ENCODE data around the gene INF2.
A peak's percentile ranks its signal among the peaks of the same experiment; 100 is the strongest.
"Not testable (repeated sequence)": the region's sequence is repeated elsewhere in the genome, so short reads cannot be mapped to it uniquely, and the experiment has no call there.

INF2 gene

DNA sequence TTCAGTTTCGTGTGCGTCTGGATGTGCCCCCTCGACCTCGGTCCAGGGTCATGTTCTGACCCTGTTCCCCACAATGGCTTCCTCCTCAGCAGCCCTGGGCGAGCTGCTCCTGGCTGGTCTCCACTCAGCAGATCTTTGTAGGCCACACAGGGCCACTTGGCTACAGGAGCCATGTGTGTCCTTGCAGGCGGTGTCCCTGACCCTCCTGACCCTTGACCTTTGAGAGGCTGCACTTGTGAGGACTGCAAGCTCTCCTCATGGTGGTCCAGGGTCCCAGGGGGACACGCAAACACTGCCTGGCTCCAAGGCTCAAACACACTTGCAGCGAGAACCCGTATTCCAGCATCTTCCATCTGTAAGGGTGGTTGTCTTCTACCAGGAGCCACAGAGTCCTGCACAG, 56.0 kb downstream of the INF2 start:
- FAIRE-seq (peak; percentile 20), DNase-seq (ENCODE audit: insufficient read length, low spot score) (no peak)

DNA sequence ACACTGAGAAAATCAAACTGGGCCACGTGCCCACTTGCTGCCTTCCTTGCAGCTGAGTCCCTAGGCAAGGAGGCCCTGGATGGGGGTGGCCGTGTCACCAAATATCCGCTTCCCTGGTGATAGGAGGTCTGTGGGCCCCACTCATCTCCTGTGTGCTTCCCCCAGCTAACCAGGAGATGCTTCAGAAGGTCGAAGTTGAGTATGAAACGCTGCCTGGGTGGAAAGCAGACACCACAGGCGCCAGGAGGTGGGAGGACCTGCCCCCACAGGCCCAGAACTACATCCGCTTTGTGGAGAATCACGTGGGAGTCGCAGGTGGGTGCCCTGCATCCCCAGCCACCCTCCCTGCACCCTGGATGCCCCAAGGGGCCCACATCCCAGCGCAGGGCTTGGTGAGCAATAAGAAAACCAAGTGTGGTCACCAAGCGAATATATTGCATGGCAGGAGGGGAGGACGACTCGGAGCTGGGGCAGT, 56.7 kb downstream of the INF2 start:
- DNase-seq (ENCODE audit: insufficient read length, low spot score): no peak
- FAIRE-seq: no peak

- DNase-seq (ENCODE audit: insufficient read length, low spot score): no peak
- FAIRE-seq: no peak
Observed at GRCh38 chr14:104746934-104747481, 57.6 kb downstream of the INF2 start.

DNA sequence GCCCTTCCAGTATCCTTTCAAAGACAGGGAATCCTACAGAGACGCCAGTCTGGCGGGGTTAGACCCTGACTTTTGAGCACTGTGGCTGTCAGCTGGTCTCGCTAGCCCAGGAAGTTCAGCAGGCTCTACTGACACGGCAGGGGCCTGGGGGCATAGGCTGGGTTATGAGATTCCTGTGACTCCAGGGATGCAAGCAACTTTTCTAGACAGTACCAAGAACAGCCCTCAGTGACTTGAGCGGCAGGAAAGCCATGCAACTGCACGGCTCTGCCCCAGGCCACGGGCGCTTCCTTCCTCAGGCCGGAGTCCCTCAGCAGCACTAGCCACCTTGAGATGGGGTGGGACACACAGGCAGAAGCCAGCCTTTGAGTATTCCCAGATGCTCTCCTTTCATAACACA, 58.5 kb downstream of the INF2 start:
- no peak for FAIRE-seq
- DNase-seq (ENCODE audit: insufficient read length, low spot score): no peak

DNA sequence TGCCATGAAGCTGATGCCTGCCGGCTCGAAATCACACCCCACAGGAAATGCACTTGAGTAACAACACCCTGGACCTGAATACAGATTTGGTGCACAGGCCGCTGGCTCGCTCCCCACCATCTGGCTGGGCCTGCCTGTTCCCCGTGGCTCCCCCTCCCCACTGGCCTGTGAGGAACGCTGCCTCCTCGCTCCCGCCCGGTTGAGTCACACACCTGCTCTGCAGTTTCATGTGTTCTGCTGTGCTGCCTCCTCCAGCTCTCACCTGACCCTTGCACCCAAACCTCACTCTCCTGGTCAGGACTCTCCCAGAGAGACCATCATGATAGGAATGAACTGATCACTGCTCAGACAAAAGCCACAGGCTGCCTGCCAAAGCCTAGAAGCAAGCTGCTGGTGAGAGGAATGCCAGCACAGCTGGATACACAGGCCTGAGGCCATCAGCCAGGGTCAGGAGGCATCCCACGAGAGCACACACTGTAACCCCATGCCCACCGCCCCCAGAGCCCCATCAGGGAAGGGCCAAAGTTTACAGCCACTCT, 59.8 kb downstream of the INF2 start:
- FAIRE-seq (no peak), DNase-seq (ENCODE audit: insufficient read length, low spot score) (no peak)

DNA sequence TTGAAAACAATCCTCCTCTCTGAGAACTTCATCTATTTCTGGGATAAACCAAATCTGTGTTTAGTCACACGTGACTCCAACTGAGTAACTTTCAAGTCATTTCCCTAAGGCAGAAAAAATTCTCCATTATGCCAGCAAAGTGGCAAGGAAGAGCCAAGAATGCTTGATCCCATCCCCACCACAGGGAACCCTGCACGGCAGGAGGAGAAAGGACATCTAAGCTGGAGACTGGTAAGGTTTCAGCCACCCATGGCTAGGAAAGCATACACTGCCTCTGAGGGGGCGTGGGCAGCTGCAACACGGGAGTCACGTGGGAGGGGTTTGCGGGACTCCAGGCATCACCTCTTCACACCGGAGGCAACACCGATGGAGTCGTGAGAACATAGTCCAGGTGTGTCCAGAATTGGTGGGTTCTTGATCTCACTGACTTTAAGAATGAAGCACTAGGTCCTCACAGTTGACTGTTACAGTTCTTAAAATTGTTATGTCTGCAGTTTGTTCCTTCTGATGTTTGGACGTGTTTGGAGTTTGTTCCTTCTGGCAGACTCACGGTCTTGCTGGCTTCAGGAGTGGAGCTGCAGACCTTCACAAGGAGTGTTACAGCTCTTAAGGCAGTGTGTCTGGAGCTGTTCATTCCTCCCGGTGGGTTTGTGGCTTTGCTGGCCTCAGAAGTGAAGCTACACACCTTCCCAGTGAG, 60.8 kb downstream of the INF2 start:
- DNase-seq (ENCODE audit: insufficient read length, low spot score): no peak
- no peak for FAIRE-seq

- not testable (repeated sequence) for FAIRE-seq; DNase-seq (ENCODE audit: insufficient read length, low spot score)
Observed at GRCh38 chr14:104750753-104751057, 61.3 kb downstream of the INF2 start.

GRCh38 chr14:104751539-104752422, 62.4 kb downstream of the INF2 start:
- no peak for FAIRE-seq
- no peak for DNase-seq (ENCODE audit: insufficient read length, low spot score)

DNA sequence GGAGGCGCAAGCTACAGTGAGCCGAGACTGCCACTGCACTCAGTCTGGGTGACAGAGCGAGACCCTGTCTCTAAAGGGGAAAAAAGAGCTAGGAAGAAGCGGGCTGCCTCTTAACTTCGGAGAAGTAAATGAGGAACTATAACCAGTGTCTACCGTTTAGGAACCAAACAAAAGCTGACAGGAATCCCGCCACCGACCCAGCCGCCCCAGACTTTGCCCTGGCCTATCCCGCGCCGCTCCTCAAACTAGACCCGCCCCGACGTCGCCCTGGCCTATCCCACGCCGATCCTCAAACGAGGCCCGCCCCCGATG, 63.0 kb downstream of the INF2 start:
- FAIRE-seq: no peak
- DNase-seq (ENCODE audit: insufficient read length, low spot score): no peak

- FAIRE-seq: peak; percentile 99
- DNase-seq (ENCODE audit: insufficient read length, low spot score): peak; percentile 99
Observed at GRCh38 chr14:104752735-104753527, 63.5 kb downstream of the INF2 start, which contains the start of gene SIVA1. Gene SIVA1 (plus strand): TSS chr14:104753147. CDS start chr14:104753202, 55 bp downstream.

DNA sequence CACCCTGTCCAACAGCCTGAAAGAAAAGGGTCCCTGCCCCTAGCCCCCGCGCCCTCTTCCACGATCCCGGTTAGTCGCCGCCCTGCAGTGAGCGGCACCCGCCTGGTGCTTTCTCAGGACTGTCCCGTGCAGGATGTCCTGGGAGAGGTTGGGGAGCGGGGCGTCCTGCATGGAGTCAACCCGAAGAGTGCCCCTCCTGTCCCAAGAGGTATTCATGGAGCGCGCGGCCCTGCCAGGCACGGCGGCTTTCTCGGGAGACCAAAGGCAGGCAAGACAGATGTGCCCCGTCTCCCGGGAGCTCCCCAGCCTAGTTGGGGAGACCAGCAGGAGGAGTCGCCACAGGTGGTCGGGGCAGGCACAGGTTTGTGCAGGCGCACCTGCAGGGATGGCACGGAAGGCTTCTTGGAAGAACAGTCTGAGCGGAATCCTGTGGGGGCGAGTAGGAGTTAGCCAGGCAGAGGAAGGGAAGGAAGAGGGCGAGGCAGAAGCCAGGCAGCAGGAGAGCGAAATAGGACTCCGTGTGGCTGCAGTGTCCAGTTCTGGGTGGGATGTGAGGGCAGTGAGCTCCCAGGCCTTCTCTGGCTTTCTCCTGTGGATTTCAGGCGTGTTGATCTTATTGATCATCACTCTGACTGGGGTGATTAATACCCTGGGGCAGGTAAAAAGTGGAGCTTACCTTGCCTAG, 64.3 kb downstream of the INF2 start:
- FAIRE-seq: peak; percentile 16
- no peak for DNase-seq (ENCODE audit: insufficient read length, low spot score)

DNA sequence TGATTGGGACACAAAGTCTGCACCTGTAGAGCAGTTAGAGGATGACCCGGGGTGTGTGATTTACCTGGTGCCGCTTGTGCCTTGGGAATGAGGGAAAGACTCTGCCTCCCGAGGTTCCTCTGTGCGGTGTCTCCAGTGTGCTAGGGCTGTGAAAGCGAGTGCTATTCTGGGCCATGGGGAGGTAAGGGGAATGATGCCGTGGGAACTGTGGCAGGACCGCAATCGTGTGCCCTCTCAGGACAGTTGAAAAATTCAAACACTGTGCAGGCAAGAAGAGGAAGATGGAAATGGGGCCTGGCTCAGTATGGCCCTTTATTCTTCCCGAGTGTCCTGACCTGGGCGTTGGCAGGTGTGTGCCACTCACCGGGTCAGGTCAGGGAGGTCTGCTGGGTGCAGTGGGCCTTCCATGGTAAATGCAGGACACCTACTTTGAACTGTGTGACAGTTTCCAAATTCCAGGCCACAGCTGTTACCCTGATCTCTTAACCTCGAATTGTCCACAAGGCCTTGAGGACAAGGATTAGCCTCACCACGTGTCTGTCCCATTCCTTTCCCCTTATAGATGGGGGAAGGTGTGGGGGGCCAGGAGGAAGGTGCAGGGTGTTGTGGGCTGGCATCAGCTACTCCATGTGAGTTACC, 64.9 kb downstream of the INF2 start:
- DNase-seq (ENCODE audit: insufficient read length, low spot score) (no peak), FAIRE-seq (no peak)

- DNase-seq (ENCODE audit: insufficient read length, low spot score) (no peak), FAIRE-seq (no peak)
Observed at GRCh38 chr14:104755621-104756020, 66.2 kb downstream of the INF2 start.

DNA sequence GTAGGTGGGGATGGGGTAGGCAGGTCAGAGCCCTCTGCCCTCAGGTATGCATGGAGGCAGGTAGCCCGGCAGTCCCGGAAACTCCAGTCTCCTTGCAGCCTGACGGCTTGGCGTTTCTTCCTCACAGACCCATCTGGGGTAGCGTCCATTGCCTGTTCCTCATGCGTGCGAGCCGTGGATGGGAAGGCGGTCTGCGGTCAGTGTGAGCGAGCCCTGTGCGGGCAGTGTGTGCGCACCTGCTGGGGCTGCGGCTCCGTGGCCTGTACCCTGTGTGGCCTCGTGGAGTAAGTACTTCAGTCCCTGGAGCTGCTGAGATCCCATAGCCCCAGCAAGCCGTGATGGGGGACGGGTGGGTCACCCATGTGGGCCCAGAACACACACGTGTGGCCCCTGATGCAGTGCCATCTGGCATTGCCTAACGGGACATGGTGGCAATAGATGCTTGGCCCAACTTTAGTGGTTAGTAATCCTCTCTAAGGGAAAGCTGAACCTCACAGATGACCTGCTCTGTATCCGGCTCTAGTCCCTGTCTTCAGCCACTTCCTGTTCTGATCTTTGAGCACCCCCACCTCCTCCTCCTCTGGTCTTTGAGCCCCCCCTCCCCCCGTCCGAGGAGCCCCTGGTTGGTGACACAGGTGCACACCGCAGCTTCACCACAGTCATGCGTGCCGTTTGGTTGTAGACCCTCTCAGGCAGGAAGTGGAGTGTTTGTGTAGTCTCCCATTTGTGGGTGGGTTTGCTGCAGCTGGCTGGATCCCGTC, 67.2 kb downstream of the INF2 start:
- DNase-seq (ENCODE audit: insufficient read length, low spot score): no peak
- no peak for FAIRE-seq

- FAIRE-seq: no peak
- DNase-seq (ENCODE audit: insufficient read length, low spot score): no peak
Observed at GRCh38 chr14:104757238-104757585, 67.8 kb downstream of the INF2 start.

DNA sequence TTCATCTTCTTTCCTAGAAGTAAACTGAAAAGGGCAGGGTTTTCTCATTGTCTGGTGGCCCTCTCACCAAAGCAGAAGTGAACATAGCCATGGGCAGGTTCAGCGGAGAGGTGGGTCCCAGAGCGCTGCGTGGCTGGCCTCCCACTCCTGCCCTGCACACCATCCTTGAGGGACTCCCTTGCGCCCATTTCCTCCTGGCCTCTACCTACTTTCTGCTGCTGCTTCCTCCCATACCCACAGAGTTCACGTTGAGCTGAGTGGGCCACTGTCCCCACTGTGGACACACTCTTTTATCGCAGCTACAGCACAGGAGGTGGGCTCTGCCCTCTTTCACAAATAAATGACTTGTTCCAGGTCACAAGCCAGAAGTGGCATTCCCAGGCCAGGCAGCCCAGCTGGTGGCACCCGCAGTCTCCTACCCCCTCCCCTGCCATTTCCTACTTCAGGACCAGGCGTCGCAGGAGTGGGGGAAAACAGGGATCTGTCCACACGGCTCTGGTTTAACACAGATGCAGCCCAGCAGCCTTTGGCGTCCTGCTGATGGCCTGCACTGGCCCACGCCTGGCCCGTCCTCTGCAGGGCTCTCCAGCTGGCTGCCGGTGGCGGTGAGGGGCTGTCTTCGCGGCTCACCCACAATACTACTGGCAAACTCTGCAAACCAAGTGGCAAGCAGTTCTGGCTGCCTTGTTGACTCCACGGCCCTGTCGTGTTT, 68.4 kb downstream of the INF2 start:
- FAIRE-seq (no peak), DNase-seq (ENCODE audit: insufficient read length, low spot score) (no peak)

DNA sequence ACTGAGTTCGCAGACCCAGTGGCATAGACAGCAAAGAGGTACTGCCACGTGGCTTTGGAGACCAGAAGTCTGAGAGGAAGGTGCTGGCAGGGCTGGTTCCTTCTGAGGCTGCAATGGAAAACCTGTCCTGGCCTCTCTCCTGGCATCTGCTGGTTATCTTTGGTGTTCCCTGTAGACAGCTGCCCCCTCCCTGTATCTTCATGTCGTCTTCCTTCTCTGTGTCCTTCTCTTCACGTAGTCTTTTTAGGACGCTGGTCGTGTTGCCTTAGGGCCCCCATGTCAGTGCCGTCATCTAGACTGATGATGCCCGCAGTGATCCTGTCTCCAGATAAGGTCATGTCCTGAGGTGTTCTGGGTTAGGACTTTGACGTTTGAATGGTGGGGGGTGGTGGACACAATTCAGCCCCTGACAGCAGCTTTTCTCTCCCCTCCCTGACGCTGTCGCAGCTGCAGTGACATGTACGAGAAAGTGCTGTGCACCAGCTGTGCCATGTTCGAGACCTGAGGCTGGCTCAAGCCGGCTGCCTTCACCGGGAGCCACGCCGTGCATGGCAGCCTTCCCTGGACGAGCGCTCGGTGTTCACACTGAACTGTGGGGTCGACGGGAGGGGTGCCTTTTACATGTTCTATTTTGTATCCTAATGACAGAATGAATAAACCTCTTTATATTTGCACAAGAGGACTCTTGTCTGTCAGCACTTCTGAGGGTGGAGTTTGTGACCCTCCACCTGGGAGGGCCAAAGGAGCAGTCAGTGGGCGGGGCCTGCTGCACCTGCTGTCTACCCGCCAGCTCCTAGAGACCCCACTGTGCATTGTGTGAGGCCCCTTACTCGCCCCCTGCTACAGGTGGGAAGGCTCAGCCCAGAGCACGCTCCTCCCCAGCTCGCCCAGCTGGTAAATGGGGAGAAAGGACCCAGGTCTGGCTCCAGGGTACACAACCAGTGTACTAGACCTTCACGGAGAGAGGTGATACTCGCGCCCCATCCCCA, 69.9 kb downstream of the INF2 start:
- no peak for FAIRE-seq

More for the DNA sequence above, 69.9 kb downstream of the INF2 start:
- DNase-seq (ENCODE audit: insufficient read length, low spot score): no peak
